Measurements from ENCODE around the gene ZSCAN22.
"Not testable (repeated sequence)": the region's sequence is repeated elsewhere in the genome, so short reads cannot be mapped to it uniquely, and the experiment has no call there.

The ZSCAN22 gene

DNA sequence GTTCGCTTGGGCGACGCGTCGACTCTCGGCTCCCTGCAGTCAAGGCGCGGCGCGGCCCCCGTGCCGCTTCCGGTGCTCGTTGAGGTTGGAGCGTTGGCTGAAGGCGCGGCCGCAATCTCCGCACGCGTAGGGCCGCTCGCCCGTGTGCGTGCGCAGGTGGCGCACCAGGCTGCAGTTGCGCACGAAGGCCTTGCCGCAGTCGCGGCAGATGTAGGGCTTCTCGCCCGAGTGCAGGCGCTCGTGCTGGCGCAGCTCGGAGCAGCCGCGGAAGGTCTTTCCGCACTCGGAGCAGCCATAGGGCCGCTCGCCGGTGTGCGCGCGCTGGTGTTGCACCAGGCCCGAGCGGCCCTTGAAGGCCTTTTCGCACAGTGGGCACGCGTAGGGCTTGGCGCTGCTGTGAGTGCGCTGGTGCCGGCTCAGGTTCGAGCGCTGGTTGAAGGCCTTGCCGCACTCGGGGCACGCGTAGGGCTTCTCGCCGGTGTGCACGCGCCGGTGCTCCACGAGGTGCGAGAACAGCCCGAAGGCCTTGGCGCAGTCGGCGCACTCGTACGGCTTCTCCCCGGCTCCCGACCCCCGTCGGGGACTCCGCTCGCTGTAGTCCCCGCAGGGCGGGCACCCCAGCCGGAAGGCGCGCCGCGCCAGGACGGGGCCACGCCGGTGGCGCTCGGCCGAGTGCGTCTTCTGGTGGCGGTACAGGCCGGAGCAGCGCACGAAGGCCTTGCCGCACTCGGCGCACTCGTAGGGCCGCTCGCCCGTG lies 41.1 kb downstream of the ZSCAN22 start:
- TF ChIP-seq, protein P1, sequence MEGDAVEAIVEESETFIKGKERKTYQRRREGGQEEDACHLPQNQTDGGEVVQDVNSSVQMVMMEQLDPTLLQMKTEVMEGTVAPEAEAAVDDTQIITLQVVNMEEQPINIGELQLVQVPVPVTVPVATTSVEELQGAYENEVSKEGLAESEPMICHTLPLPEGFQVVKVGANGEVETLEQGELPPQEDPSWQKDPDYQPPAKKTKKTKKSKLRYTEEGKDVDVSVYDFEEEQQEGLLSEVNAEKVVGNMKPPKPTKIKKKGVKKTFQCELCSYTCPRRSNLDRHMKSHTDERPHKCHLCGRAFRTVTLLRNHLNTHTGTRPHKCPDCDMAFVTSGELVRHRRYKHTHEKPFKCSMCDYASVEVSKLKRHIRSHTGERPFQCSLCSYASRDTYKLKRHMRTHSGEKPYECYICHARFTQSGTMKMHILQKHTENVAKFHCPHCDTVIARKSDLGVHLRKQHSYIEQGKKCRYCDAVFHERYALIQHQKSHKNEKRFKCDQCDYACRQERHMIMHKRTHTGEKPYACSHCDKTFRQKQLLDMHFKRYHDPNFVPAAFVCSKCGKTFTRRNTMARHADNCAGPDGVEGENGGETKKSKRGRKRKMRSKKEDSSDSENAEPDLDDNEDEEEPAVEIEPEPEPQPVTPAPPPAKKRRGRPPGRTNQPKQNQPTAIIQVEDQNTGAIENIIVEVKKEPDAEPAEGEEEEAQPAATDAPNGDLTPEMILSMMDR (IDR thresholded peaks at IDR 0.05; ENCODE audit: borderline replicate concordance, control extremely low read depth, extremely low read depth, insufficient read depth, missing control alignments), result no peak
- DNase-seq (ENCODE audit: low spot score), result no peak
- in situ Hi-C loops (cut with MboI; ENCODE audit: low sequenced_read_pairs, unreplicated experiment), result no loop called here

DNA sequence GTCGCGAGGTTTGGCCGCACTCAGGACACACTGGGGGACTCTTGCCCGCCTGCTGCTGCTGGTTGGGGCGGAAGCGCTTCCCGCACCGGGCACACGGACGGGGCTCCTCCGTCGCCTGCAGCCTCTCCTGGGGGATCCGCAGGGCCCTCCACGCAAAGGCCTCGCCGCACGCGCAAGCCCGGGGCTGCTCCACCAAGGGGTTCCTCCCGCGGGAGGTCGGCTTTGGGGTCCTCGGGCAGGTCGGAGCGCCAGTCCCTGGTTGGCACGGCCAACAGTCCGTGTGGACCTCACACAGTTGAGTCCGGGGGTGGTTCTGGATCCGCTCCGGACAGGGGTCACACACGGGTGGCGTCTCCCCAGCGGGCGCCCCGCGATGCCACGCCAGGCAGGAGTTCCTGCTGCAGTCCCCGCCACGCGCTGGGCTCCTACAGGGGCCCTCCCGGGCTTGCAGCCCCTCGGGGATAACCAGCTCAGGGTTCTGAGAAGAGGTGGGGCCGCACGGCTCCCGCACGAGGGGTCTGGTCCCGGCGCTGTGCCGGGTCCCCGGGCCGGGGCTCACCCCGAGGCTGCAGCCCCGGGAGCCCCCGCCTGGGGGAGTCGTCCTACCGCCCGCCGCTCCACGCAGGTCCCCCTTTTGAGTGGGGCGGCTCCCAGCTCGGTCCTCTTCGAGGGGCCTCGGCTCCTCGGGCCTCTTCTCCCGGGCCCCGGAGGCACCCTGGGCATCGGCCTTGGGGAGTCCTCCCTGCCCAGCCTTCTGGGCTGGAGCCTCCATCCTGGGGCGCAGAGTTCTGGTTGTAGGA lies 42.0 kb downstream of the ZSCAN22 start:
- DNase-seq (ENCODE audit: low spot score), result no peak
- TF ChIP-seq, protein P1 (IDR thresholded peaks at IDR 0.05; ENCODE audit: borderline replicate concordance, control extremely low read depth, extremely low read depth, insufficient read depth, missing control alignments), result no peak
- in situ Hi-C loops (cut with MboI; ENCODE audit: low sequenced_read_pairs, unreplicated experiment), result no loop called here

DNA sequence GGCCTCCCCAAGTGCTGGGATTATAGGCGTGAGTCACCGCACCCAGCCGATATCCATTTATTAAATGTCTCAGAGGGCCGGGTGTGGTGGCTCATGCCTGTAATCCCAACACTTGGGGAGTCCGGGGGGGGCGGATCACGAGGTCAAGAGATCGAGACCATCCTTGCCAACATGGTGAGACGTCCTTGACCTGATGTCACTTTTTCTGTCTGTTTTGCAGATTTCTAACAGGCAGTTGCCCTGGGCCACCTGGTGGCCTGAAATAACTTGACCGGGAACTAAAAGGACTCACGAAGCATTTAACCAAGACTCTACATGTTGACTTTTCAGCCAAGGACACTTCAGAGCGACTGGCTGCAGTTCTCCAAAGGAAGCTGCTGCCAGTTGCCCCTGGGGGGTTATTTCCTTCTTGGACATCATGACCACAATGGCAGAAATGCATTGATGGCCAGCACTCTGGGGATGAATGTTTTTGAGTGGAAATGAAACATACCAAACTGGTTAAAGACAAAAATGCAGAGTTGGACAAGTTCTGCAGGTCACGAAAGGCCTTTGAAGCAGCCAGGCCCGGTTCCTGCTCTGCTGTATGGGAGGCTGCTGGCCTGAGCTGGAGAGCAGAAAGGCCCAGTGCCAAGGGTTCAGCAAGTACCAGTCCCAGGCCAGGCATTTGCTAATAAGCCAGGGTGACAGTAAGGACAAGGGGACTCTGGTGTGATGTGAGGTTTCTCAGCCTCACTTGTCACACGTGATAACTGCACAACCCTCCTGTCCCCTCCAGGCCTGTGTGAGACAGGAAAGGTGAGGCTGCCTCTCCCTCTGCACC lies 45.7 kb downstream of the ZSCAN22 start:
- in situ Hi-C loops (cut with MboI; ENCODE audit: low sequenced_read_pairs, unreplicated experiment), result no loop called here
- TF ChIP-seq, protein P1 (IDR thresholded peaks at IDR 0.05; ENCODE audit: borderline replicate concordance, control extremely low read depth, extremely low read depth, insufficient read depth, missing control alignments), result no peak
- no peak for DNase-seq (ENCODE audit: low spot score)

DNA sequence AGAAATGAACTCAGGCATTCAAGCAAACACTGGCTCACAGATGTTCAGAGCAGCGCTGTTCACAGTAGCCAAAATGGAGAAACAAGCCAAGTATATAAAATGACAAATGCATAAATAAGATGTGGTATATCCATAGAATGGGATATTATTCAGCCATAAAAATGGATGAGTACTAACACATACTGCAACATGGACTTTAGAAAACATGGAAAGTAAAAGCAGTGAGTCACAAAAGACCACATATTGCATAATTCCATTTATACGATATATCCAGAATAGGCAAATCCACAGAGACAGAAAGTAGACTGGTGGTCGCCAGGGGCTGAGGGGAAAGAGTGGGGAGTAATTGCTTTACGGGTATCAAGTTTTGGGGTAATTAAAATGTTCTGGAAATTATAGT lies 47.4 kb downstream of the ZSCAN22 start:
- TF ChIP-seq, protein P1 (IDR thresholded peaks at IDR 0.05; ENCODE audit: borderline replicate concordance, control extremely low read depth, extremely low read depth, insufficient read depth, missing control alignments), result no peak
- DNase-seq (ENCODE audit: low spot score), result no peak
- in situ Hi-C loops (cut with MboI; ENCODE audit: low sequenced_read_pairs, unreplicated experiment), result no loop called here

DNA sequence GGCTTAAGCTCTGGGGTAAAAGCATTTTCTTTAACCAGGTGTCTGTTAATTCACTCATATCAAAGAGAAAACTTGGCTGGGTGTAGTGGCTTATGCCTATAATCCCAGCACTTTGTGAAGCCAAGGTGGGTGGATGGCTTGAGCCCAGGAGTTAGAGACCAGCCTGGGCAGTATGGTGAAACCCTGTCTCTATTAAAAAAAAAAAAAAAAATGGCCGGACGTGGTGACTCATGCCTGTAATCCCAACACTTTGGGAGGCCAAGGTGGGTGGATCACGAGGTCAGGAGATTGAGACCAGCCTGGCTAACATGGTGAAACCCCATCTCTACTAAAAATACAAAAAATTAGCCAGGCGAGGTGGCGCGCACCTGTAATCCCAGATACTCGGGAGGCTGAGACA lies 49.9 kb downstream of the ZSCAN22 start:
- DNase-seq (ENCODE audit: low spot score); in situ Hi-C loops (cut with MboI; ENCODE audit: low sequenced_read_pairs, unreplicated experiment): not testable (repeated sequence)

DNA sequence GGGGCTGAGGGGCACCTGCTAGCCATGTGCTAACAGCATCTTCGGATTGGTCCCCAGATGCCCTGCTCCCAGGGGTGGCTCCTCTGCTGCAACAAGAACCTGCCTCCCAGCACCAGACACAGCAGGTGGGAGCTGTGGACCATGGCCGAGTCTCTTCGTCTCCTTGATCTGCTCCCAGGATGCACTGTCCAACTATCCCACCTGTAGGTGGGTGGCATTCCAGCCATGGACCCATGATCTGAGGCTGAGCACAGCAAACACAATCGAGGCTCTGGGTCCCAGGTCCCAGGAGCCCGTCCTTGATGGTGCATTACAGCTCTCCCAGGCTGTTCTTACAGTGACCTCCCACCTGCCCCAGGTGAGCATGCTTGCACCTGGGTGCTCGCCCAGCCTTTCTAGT lies 52.5 kb downstream of the ZSCAN22 start:
- in situ Hi-C loops (cut with MboI; ENCODE audit: low sequenced_read_pairs, unreplicated experiment), result no loop called here
- TF ChIP-seq, protein P1 (IDR thresholded peaks at IDR 0.05; ENCODE audit: borderline replicate concordance, control extremely low read depth, extremely low read depth, insufficient read depth, missing control alignments), result no peak
- DNase-seq (ENCODE audit: low spot score), result no peak
